ENCODE results near the gene RBM33. TPM values are rescaled to one million over a fixed set of nuclear protein-coding genes. Genes with fewer than 3 reads are reported as not detected.
A peak's percentile ranks its signal among the peaks of the same experiment; 100 is the strongest.

RBM33 gene
- total and polyA plus RNA-seq, 8 donors: 7.5 to 182 (median 60.5) TPM

- Histone ChIP-seq H3K36me3 (peaks cover 30 to 100% (median 97%) of the 10 kb centered on the region in 4 donors), H3K4me1 (no peaks in the 10 kb centered on the region), H3K4me3 (no peak overlapping the region), H3K9me3 (no peaks in the 10 kb centered on the region), H3K27me3 (no peaks in the 10 kb centered on the region), H3K27ac (no peak overlapping the region)
- intact Hi-C loops (cut with DNase I; ENCODE audit: low total_unique reads): no loop called here
- 91 to 93% (median 93%) methylated on average over 8 of the region's 8 CpGs for WGBS, 5 donors
- TF ChIP-seq POLR2AphosphoS5 (IDR thresholded peaks at IDR 0.05) (no peak), CTCF (IDR thresholded peaks at IDR 0.05) (no peak), EP300 (IDR thresholded peaks at IDR 0.05) (no peak), POLR2A (IDR thresholded peaks at IDR 0.05) (no peak)
- DNase-seq: peak in 1 of 2 donors; percentile 18
These were observed 132.1 kb downstream of the RBM33 start for GRCh38 chr7:155776606-155777005.

- TF ChIP-seq POLR2AphosphoS5 (IDR thresholded peaks at IDR 0.05) (no peak), CTCF (IDR thresholded peaks at IDR 0.05) (no peak)
- no peaks in the 10 kb centered on the region for H3K4me1 ChIP-seq
- no peak overlapping the region for H3K27ac ChIP-seq
- peaks cover 30 to 100% (median 96%) of the 10 kb centered on the region in 4 donors for H3K36me3 ChIP-seq
- no peak overlapping the region for H3K4me3 ChIP-seq
- H3K9me3 ChIP-seq: no peaks in the 10 kb centered on the region
- no peaks in the 10 kb centered on the region for H3K27me3 ChIP-seq
- DNase-seq: peak in 1 of 2 donors; percentile 19
- 58 to 73% (median 67%) methylated on average over 6 of the region's 6 CpGs for WGBS, 5 donors
- intact Hi-C loops (cut with DNase I; ENCODE audit: low total_unique reads): no loop called here
These were observed 133.9 kb downstream of the RBM33 start for GRCh38 chr7:155778349-155778748.

GRCh38 chr7:155780884-155781283 lies 136.4 kb downstream of the RBM33 start:
- Histone ChIP-seq H3K27me3 (no peaks in the 10 kb centered on the region), H3K4me1 (no peaks in the 10 kb centered on the region), H3K9me3 (no peaks in the 10 kb centered on the region), H3K36me3 (peaks cover 15 to 92% (median 88%) of the 10 kb centered on the region in 4 donors), H3K27ac (no peak overlapping the region), H3K4me3 (no peak overlapping the region)
- DNase-seq: peak in 1 of 2 donors; percentile 10
- intact Hi-C loops (cut with DNase I; ENCODE audit: low total_unique reads): no loop called here
- TF ChIP-seq POLR2AphosphoS5 (IDR thresholded peaks at IDR 0.05): no peak
- no peak for TF ChIP-seq CTCF (IDR thresholded peaks at IDR 0.05)
- 95 to 97% (median 97%) methylated on average over 24 of the region's 24 CpGs for WGBS, 5 donors

- Histone ChIP-seq H3K27me3 (no peaks in the 10 kb centered on the region), H3K4me1 (no peaks in the 10 kb centered on the region), H3K27ac (no peak overlapping the region), H3K9me3 (no peaks in the 10 kb centered on the region), H3K4me3 (no peak overlapping the region), H3K36me3 (peaks cover 14 to 87% (median 82%) of the 10 kb centered on the region in 4 donors)
- intact Hi-C loops (cut with DNase I; ENCODE audit: low total_unique reads): no loop called here
- TF ChIP-seq POLR2AphosphoS5 (IDR thresholded peaks at IDR 0.05): no peak
- TF ChIP-seq CTCF (IDR thresholded peaks at IDR 0.05): no peak
- no peak for TF ChIP-seq POLR2A (IDR thresholded peaks at IDR 0.05)
- TF ChIP-seq EP300 (IDR thresholded peaks at IDR 0.05): no peak
- WGBS, 5 donors: 92 to 96% (median 95%) methylated on average over 20 of the region's 20 CpGs
- no peak for DNase-seq
These were observed 137.0 kb downstream of the RBM33 start for GRCh38 chr7:155781433-155781832.
